Measurements from ENCODE around the gene ADAP1.

The ADAP1 gene

DNA sequence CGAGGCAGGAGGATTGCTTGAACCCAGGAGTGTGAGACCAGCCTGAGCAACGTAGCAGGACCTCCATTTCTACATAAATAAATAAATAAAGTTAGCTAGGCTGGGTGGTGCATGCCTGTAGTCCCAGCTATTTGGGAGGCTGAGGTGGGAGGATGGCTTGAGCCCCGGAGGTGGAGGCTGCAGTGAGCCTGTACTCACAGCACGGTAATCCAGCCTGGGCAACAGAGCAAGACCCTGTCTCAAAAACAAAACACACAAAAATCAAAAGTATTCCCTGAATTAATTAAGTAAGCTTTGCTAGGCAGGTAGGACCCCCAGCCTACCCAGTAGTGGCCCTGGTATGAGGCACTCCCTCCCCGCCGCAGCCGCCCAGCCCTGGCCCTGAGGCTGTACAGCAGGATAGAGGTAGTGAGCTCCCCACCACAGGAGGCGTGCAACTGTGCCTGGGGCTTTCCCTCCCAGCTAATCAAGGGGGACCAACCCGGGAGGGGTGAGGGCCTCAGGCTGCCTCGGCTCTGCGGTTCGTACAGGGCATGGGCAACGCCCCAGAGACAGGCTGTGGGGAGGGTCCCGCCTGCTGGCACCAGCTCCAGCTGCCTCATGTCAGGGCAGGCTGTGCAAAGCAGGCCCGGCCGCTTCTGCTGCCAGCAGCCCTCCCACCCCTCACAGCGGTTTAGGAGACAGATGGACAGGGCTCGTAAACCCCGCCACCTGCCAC is 27.5 kb upstream of the ADAP1 start:
- no peak overlapping the region for H2AFZ ChIP-seq (ENCODE audit: low read length)
- no peaks in the 10 kb centered on the region for H3K9me2 ChIP-seq (ENCODE audit: low read depth, low read length)
- H3K9ac ChIP-seq (ENCODE audit: low read length) = no peak overlapping the region
- TF ChIP-seq EZH2 (IDR thresholded peaks at IDR 0.05; ENCODE audit: borderline replicate concordance, low read length) = no peak
- TF ChIP-seq, protein P1, sequence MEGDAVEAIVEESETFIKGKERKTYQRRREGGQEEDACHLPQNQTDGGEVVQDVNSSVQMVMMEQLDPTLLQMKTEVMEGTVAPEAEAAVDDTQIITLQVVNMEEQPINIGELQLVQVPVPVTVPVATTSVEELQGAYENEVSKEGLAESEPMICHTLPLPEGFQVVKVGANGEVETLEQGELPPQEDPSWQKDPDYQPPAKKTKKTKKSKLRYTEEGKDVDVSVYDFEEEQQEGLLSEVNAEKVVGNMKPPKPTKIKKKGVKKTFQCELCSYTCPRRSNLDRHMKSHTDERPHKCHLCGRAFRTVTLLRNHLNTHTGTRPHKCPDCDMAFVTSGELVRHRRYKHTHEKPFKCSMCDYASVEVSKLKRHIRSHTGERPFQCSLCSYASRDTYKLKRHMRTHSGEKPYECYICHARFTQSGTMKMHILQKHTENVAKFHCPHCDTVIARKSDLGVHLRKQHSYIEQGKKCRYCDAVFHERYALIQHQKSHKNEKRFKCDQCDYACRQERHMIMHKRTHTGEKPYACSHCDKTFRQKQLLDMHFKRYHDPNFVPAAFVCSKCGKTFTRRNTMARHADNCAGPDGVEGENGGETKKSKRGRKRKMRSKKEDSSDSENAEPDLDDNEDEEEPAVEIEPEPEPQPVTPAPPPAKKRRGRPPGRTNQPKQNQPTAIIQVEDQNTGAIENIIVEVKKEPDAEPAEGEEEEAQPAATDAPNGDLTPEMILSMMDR (IDR thresholded peaks at IDR 0.05; ENCODE audit: low read length) = no peak
- H3K9me3 ChIP-seq (ENCODE audit: low read length) = no peaks in the 10 kb centered on the region
- peaks cover 8% of the 10 kb centered on the region for H3K4me1 ChIP-seq (ENCODE audit: insufficient read depth, low read length, severe bottlenecking)
- no peak overlapping the region for H3K4me3 ChIP-seq (ENCODE audit: low read depth, low read length, poor library complexity, severe bottlenecking)
- no peak overlapping the region for H3K27ac ChIP-seq (ENCODE audit: low read depth, low read length, poor library complexity, severe bottlenecking)
- no peaks in the 10 kb centered on the region for H3F3A ChIP-seq (ENCODE audit: insufficient read depth, low read length)
- no peaks in the 10 kb centered on the region for H4K20me1 ChIP-seq (ENCODE audit: insufficient read depth, low read length)
- H3K79me2 ChIP-seq (ENCODE audit: insufficient read depth, low read length) = no peaks in the 10 kb centered on the region
- no peak overlapping the region for H3K4me2 ChIP-seq (ENCODE audit: low read length)
- no peaks in the 10 kb centered on the region for H3K36me3 ChIP-seq (ENCODE audit: insufficient read depth, low read length)
- H3K27me3 ChIP-seq (ENCODE audit: insufficient read depth, low read length) = peaks cover 6% of the 10 kb centered on the region; the same call in 1 of the 2 replicates

DNA sequence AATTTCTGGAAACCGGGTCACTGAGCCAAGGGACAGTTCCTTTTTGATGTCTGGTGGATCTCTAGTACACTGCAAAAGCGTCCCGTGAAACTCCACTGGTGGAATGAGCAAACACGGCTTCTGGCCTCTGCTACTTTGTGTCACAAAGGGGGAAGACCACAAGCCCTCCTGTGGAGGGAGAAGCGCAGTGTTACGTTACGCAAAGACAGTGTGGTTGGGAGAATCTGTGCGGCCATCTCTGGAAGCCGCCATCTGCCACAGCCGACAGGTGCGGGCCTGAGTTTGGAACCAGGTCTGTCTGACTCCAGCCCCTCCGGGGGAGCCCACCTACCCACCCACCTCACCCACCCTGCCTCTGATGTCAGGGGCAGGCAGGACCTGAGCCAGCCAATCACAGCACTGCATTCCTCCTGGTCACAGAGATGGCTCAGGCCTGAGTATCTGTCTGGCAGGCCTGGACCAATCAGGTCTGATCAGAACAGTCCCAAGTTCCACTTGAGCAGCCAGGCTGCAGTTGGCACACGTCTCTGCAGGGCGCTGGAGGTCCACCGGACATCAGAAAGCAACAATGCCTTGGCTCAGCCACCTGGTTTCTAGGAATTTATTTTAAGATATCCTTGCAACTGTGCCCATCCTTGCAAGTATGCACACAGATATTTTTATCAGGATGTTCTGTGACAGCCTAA is 25.5 kb upstream of the ADAP1 start:
- Histone ChIP-seq H3F3A (ENCODE audit: insufficient read depth, low read length) (no peaks in the 10 kb centered on the region), H3K4me1 (ENCODE audit: insufficient read depth, low read length, severe bottlenecking) (peaks cover 8% of the 10 kb centered on the region), H3K4me3 (ENCODE audit: low read depth, low read length, poor library complexity, severe bottlenecking) (no peak overlapping the region), H2AFZ (ENCODE audit: low read length) (no peak overlapping the region), H3K27me3 (ENCODE audit: insufficient read depth, low read length) (peaks cover 4% of the 10 kb centered on the region; the same call in 1 of the 2 replicates), H3K9ac (ENCODE audit: low read length) (no peak overlapping the region), H3K36me3 (ENCODE audit: insufficient read depth, low read length) (no peaks in the 10 kb centered on the region), H3K27ac (ENCODE audit: low read depth, low read length, poor library complexity, severe bottlenecking) (no peak overlapping the region), H3K9me2 (ENCODE audit: low read depth, low read length) (no peaks in the 10 kb centered on the region), H3K4me2 (ENCODE audit: low read length) (no peak overlapping the region; the same call in 1 of the 2 replicates), H3K79me2 (ENCODE audit: insufficient read depth, low read length) (no peaks in the 10 kb centered on the region), H4K20me1 (ENCODE audit: insufficient read depth, low read length) (no peaks in the 10 kb centered on the region), H3K9me3 (ENCODE audit: low read length) (no peaks in the 10 kb centered on the region)
- TF ChIP-seq, protein P1 (IDR thresholded peaks at IDR 0.05; ENCODE audit: low read length) = no peak
- TF ChIP-seq EZH2 (IDR thresholded peaks at IDR 0.05; ENCODE audit: borderline replicate concordance, low read length) = no peak

DNA sequence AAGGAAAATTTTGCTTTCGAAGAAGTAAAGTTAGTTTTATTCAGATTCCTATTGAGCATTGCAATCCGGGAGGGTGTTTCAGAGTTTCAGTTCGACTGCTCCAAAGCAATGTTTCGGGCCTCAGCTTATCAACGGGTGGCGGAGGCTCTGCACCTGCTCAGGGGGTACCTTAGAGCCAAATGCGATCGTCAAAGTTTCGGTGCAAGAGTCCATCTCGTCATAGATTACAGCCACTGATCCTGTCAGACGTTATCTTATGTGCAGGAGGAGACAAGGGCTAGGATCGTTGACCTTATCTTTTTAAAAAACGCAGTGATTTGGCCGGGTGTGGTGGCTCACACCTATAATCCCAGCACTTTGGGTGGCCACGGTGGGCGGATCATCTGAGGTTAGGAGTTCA is 24.7 kb upstream of the ADAP1 start:
- H3K9ac ChIP-seq (ENCODE audit: low read length) = no peak overlapping the region
- H3K27ac ChIP-seq (ENCODE audit: low read depth, low read length, poor library complexity, severe bottlenecking) = no peak overlapping the region
- TF ChIP-seq, protein P1 (IDR thresholded peaks at IDR 0.05; ENCODE audit: low read length) = no peak
- no peak for TF ChIP-seq EZH2 (IDR thresholded peaks at IDR 0.05; ENCODE audit: borderline replicate concordance, low read length)
- no peak overlapping the region for H3K4me3 ChIP-seq (ENCODE audit: low read depth, low read length, poor library complexity, severe bottlenecking)
- no peaks in the 10 kb centered on the region for H3K9me3 ChIP-seq (ENCODE audit: low read length)
- H3K36me3 ChIP-seq (ENCODE audit: insufficient read depth, low read length) = no peaks in the 10 kb centered on the region
- peaks cover 7% of the 10 kb centered on the region for H3K79me2 ChIP-seq (ENCODE audit: insufficient read depth, low read length)
- H2AFZ ChIP-seq (ENCODE audit: low read length) = no peak overlapping the region
- no peaks in the 10 kb centered on the region for H4K20me1 ChIP-seq (ENCODE audit: insufficient read depth, low read length)
- no peaks in the 10 kb centered on the region for H3F3A ChIP-seq (ENCODE audit: insufficient read depth, low read length)
- H3K9me2 ChIP-seq (ENCODE audit: low read depth, low read length) = no peaks in the 10 kb centered on the region
- no peak overlapping the region for H3K4me2 ChIP-seq (ENCODE audit: low read length)
- H3K27me3 ChIP-seq (ENCODE audit: insufficient read depth, low read length) = peaks cover 4% of the 10 kb centered on the region; the same call in 1 of the 2 replicates
- peaks cover 11% of the 10 kb centered on the region for H3K4me1 ChIP-seq (ENCODE audit: insufficient read depth, low read length, severe bottlenecking)
